GM12878 (cell line): ENCODE data around the gene ANKRD23. TPM values are rescaled to one million over a fixed set of nuclear protein-coding genes. Genes with fewer than 3 reads are reported as not detected.

Source experiments
- ATAC-seq: fragments of 200-7000 bp; cut with Tn5 transposase; 3 replicates; pipeline ENCODE4 v1.9.1; 2020; ENCODE audit warnings: mild to moderate bottlenecking, moderate library complexity
- BruUV-seq: library from RNA; stranded (reverse); fragments of 400-500 nt; replicated peaks from 2 replicates; lab custom pipeline; 2021; lab: Mats Ljungman, UMichigan
- CTCF ChIA-PET: fragments of 300-600 bp; sonication (Branson Sonifier 250); formaldehyde crosslinking; extraction: SDS; loops from one replicate; lab custom pipeline; 2021; ENCODE audit warnings: inconsistent platforms; lab: Yijun Ruan, JAX
- POLR2A ChIA-PET: fragments of 350-600 bp; formaldehyde crosslinking; extraction: SDS; loops from one replicate; lab custom pipeline; 2021; ENCODE audit warnings: inconsistent platforms; lab: Charles Lee
- RAD21 ChIA-PET: fragments of 300-600 bp; sonication (Branson Sonifier 250); formaldehyde crosslinking; loops from one replicate; lab custom pipeline; 2023; ENCODE audit warnings: antibody characterized with exemption; ENCODE audit not compliant: unreplicated experiment; lab: Charles Lee
- SMC1A ChIA-PET: fragments of 300-600 bp; sonication (Branson Sonifier 250); formaldehyde crosslinking; loops from one replicate; lab custom pipeline; 2023; ENCODE audit not compliant: unreplicated experiment, uncharacterized antibody; lab: Charles Lee
- DNase-seq: peaks from one replicate; pipeline ENCODE4 v3.0.0-alpha.2; 2011; ENCODE audit warnings: low read depth, low spot score
- FAIRE-seq: peaks from 3 replicates; lab custom pipeline; 2011; peaks lifted over from hg19 to GRCh38; lab: Jason Lieb, UNC
- H2AFZ ChIP-seq: 2 replicates; pipeline ENCODE4 v1.6.0; 2011; ENCODE audit warnings: low read depth, low read length, control low read depth; ENCODE audit not compliant: control insufficient read depth
- H3K27ac ChIP-seq: 2 replicates; pipeline ENCODE4 v1.5.1; 2011; ENCODE audit warnings: control low read depth; ENCODE audit not compliant: control insufficient read depth, insufficient read depth
- H3K27me3 ChIP-seq, 2 experiments: replicated peaks in 1 of 2; 2 replicates each; pipeline versions ENCODE4 v1.6.0 to v1.6.1; 2011; ENCODE audit warnings: low read length in 1 of 2; ENCODE audit not compliant: control insufficient read depth in 2 of 2, insufficient read depth in 2 of 2
- H3K36me3 ChIP-seq, 2 experiments: 2 replicates each; pipeline ENCODE4 v1.5.1; 2011; ENCODE audit warnings: low read length in 1 of 2; ENCODE audit not compliant: control insufficient read depth in 2 of 2, insufficient read depth in 2 of 2
- H3K4me1 ChIP-seq: 2 replicates; pipeline ENCODE4 v1.6.1; 2011; ENCODE audit warnings: mild to moderate bottlenecking, low read length, moderate library complexity, mixed read lengths; ENCODE audit not compliant: control insufficient read depth, insufficient read depth
- H3K4me2 ChIP-seq: 2 replicates; pipeline ENCODE4 v1.6.0; 2011; ENCODE audit warnings: control low read depth; ENCODE audit not compliant: control insufficient read depth, insufficient read depth
- H3K4me3 ChIP-seq: fragments of 200-600 bp; sonication (generic); 2 replicates; pipeline ENCODE4 v1.5.1; 2016
- H3K79me2 ChIP-seq: 2 replicates; pipeline ENCODE4 v1.6.0; 2011; ENCODE audit warnings: low read length; ENCODE audit not compliant: control insufficient read depth, insufficient read depth
- H3K9ac ChIP-seq: 2 replicates; pipeline ENCODE4 v1.8.0; 2011; ENCODE audit warnings: low read length, control low read depth, mixed read lengths; ENCODE audit not compliant: control insufficient read depth, insufficient read depth
- H3K9me3 ChIP-seq: replicated peaks from 3 replicates; pipeline ENCODE4 v1.5.1; 2011; ENCODE audit warnings: mild to moderate bottlenecking, low read length; ENCODE audit not compliant: control insufficient read depth, insufficient read depth
- H4K20me1 ChIP-seq: 2 replicates; pipeline ENCODE4 v1.6.0; 2011; ENCODE audit not compliant: control insufficient read depth, insufficient read depth
- ATF7 ChIP-seq: fragments of 450-650 bp; IDR thresholded peaks from 2 replicates; pipeline ENCODE4 v1.6.1; 2016; ENCODE audit warnings: low read depth, mild to moderate bottlenecking
- BMI1 ChIP-seq: fragments of 450-650 bp; IDR thresholded peaks from 2 replicates; pipeline ENCODE4 v1.6.1; 2016; ENCODE audit warnings: mild to moderate bottlenecking, moderate library complexity, borderline replicate concordance
- GABPA ChIP-seq: IDR thresholded peaks from 2 replicates; pipeline ENCODE4 v1.6.1; 2014; ENCODE audit warnings: antibody characterized with exemption, low read depth, mild to moderate bottlenecking, inconsistent platforms
- HCFC1 ChIP-seq: fragments of 150-350 bp; IDR thresholded peaks from 2 replicates; pipeline ENCODE4 v1.6.1; 2014; ENCODE audit warnings: low read length
- JUND ChIP-seq: IDR thresholded peaks from 2 replicates; pipeline ENCODE4 v1.6.1; 2012; ENCODE audit warnings: low read depth, mild to moderate bottlenecking, low read length, improper control_type of control experiment, moderate library complexity
- MEF2B ChIP-seq: fragments of 450-650 bp; IDR thresholded peaks from 2 replicates; pipeline ENCODE4 v1.6.1; 2018; ENCODE audit warnings: mild to moderate bottlenecking, moderate library complexity; ENCODE audit not compliant: partially characterized antibody, poor library complexity, severe bottlenecking
- NFIC ChIP-seq: IDR thresholded peaks from 2 replicates; pipeline ENCODE4 v1.6.1; 2012; ENCODE audit warnings: low read depth, mild to moderate bottlenecking, inconsistent platforms, low read length, moderate library complexity
- PAX5 ChIP-seq: IDR thresholded peaks from 2 replicates; pipeline ENCODE4 v1.6.1; 2011; ENCODE audit warnings: low read depth, low read length, borderline replicate concordance
- SMAD5 ChIP-seq: IDR thresholded peaks from 2 replicates; pipeline ENCODE4 v1.6.1; 2016; ENCODE audit warnings: antibody characterized with exemption, low read depth
- STAT1 ChIP-seq: fragments of 450-650 bp; conservative IDR thresholded peaks from 2 replicates; pipeline ENCODE4 v1.6.1; 2014; ENCODE audit warnings: antibody characterized with exemption, mild to moderate bottlenecking
- WGBS: methylation state at CpG from one replicate; pipeline ENCODE4 v1.1.6; 2016; ENCODE audit warnings: low lambda C conversion rate; ENCODE audit not compliant: insufficient replicate concordance, insufficient coverage; ENCODE audit errors: missing lambda C conversion rate; 5-methylcytosine and 5-hydroxymethylcytosine counted together
- in situ Hi-C: fragments of 300-500 bp; cut with MboI; formaldehyde crosslinking; loops from 9 replicates; pipeline ENCODE4 v1.14.3; 2018; ENCODE audit warnings: mixed read lengths
- intact Hi-C: fragments of 100-400 bp; cut with micrococcal nuclease; formaldehyde crosslinking; loops from one replicate; pipeline ENCODE4 v1.14.2; 2022; ENCODE audit not compliant: unreplicated experiment
- polyA plus RNA-seq, 11 experiments: library from polyadenylated mRNA; depleted of rRNA in 4 of 11; unstranded in 6 of 11; stranded (reverse) in 5 of 11; fragments of >200 nt; fragmentation: Nextera tagmentation in 4 of 11; fragmentation: Illumina TruSeq in 1 of 11; extraction: Ambion mirVana in 4 of 11; extraction: Trizol in 1 of 11; gene quantifications; 1 replicate in 1 of 11; 2 replicates in 10 of 11; pipeline versions ENCODE4 v1.2.1 to v1.2.3, GENCODE V29; 2011 to 2016; ENCODE audit warnings: inconsistent platforms in 2 of 11, missing spikeins in 2 of 11, low read depth in 1 of 11
- total RNA-seq, 4 experiments: library from RNA; depleted of rRNA in 3 of 4; stranded (reverse); fragments of >200 nt in 3 of 4; fragmentation: Illumina TruSeq in 1 of 4; extraction: Trizol in 1 of 4; gene quantifications; 2 replicates each; pipeline versions ENCODE4 v1.2.1 to v1.2.3, GENCODE V29; 2013 to 2021
- TF ChIP-seq, protein P1 (sequence below): IDR thresholded peaks from 2 replicates; pipeline ENCODE4 v1.6.1; 2011; ENCODE audit warnings: mild to moderate bottlenecking, low read depth, low read length, moderate library complexity; ENCODE audit not compliant: insufficient replicate concordance
- TF ChIP-seq, protein P2 (sequence below): IDR thresholded peaks from 2 replicates; pipeline ENCODE4 v1.6.1; 2011; ENCODE audit warnings: borderline replicate concordance, low read depth, mild to moderate bottlenecking, moderate library complexity, low read length; ENCODE audit not compliant: insufficient read depth, poor library complexity, severe bottlenecking
- TF ChIP-seq, protein P3 (sequence below): fragments of 450-650 bp; formaldehyde crosslinking; IDR thresholded peaks from 2 replicates; pipeline ENCODE4 v1.4.0; 2020; ENCODE audit warnings: mild to moderate bottlenecking, moderate library complexity

The ANKRD23 gene
- total and polyA plus RNA-seq, 10 of the 15 experiments (the other 5 are each of a cell fraction or from before 2014, with no cell fraction given): 0.34 to 5.3 (median 2.7) TPM

DNA sequence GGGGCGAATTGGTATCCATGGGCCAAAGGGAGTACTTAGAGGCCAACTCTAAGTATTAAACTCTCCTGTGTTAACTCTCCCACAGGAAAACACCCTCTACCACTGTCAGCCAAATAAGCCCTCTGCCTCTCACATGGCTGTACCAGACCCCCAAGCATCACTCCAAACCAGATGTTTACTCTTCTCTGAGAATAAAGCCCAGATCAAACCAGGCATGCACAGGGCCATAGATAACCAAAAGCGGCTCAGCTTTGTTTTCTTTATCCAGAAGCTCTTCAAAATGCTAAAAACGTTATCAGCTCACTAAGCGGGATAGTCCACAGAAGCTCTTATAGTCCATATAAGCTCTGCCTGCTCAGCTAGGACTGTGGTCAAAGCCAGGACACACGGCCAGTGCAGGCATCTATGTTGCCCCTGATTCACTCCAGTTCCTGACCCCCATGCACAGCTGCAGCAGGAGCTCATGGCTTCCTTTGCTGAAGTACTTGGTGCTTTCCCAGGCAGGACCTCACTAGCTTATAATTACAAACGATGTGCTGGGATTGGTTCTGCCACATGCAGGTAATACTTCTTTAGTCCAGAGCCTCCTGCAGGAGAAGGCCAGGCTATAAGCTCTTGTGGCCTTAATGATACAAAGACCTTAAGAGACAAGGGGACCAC, 47.0 kb upstream of the ANKRD23 start:
- Histone ChIP-seq H3K9me3 (no peaks in the 10 kb centered on the region), H3K27me3 (no peaks in the 10 kb centered on the region), H3K36me3 (no peaks in the 10 kb centered on the region), H3K4me2 (no peak overlapping the region), H3K4me1 (no peaks in the 10 kb centered on the region), H2AFZ (no peak overlapping the region), H3K9ac (no peak overlapping the region), H3K27ac (no peak overlapping the region), H4K20me1 (no peaks in the 10 kb centered on the region), H3K4me3 (no peak overlapping the region), H3K79me2 (no peaks in the 10 kb centered on the region)
- WGBS: 27% methylated on average over 6 of the region's 6 CpGs
- DNase-seq (no peak), ATAC-seq (no peak), FAIRE-seq (no peak)
- in situ Hi-C loops: no loop called here
- CTCF ChIA-PET: interaction anchor here (0.7 to 1.1 kb wide), 3 partner anchors 10 to 43 kb away, joined by 3 read pairs; no protein-coding TSS in a partner anchor
- RAD21 ChIA-PET: interaction anchor here (1.0 to 1.2 kb wide), 3 partner anchors 9 to 33 kb away, joined by 3 to 8 read pairs (median 4); partner anchors contain the start of gene ANKRD39
- no TSS peak for BruUV-seq
- SMC1A ChIA-PET: interaction anchor here (1.3 kb wide), 1 partner anchor 17 kb away, joined by 3 read pairs; no protein-coding TSS in a partner anchor
- intact Hi-C loops: no loop called here
- POLR2A ChIA-PET: interaction anchor here (0.7 kb wide), 1 partner anchor 16 kb away, joined by 3 read pairs; no protein-coding TSS in a partner anchor
- TF ChIP-seq PAX5: no peak
- TF ChIP-seq, protein P1, sequence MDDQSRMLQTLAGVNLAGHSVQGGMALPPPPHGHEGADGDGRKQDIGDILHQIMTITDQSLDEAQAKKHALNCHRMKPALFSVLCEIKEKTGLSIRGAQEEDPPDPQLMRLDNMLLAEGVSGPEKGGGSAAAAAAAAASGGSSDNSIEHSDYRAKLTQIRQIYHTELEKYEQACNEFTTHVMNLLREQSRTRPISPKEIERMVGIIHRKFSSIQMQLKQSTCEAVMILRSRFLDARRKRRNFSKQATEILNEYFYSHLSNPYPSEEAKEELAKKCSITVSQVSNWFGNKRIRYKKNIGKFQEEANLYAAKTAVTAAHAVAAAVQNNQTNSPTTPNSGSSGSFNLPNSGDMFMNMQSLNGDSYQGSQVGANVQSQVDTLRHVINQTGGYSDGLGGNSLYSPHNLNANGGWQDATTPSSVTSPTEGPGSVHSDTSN: no peak
- TF ChIP-seq JUND: no peak
- no peak for TF ChIP-seq BMI1
- TF ChIP-seq HCFC1: no peak
- TF ChIP-seq, protein P2, sequence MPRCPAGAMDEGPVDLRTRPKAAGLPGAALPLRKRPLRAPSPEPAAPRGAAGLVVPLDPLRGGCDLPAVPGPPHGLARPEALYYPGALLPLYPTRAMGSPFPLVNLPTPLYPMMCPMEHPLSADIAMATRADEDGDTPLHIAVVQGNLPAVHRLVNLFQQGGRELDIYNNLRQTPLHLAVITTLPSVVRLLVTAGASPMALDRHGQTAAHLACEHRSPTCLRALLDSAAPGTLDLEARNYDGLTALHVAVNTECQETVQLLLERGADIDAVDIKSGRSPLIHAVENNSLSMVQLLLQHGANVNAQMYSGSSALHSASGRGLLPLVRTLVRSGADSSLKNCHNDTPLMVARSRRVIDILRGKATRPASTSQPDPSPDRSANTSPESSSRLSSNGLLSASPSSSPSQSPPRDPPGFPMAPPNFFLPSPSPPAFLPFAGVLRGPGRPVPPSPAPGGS: no peak
- no peak for TF ChIP-seq MEF2B
- TF ChIP-seq NFIC: no peak
- no peak for TF ChIP-seq STAT1
- TF ChIP-seq SMAD5: no peak
- TF ChIP-seq, protein P3, sequence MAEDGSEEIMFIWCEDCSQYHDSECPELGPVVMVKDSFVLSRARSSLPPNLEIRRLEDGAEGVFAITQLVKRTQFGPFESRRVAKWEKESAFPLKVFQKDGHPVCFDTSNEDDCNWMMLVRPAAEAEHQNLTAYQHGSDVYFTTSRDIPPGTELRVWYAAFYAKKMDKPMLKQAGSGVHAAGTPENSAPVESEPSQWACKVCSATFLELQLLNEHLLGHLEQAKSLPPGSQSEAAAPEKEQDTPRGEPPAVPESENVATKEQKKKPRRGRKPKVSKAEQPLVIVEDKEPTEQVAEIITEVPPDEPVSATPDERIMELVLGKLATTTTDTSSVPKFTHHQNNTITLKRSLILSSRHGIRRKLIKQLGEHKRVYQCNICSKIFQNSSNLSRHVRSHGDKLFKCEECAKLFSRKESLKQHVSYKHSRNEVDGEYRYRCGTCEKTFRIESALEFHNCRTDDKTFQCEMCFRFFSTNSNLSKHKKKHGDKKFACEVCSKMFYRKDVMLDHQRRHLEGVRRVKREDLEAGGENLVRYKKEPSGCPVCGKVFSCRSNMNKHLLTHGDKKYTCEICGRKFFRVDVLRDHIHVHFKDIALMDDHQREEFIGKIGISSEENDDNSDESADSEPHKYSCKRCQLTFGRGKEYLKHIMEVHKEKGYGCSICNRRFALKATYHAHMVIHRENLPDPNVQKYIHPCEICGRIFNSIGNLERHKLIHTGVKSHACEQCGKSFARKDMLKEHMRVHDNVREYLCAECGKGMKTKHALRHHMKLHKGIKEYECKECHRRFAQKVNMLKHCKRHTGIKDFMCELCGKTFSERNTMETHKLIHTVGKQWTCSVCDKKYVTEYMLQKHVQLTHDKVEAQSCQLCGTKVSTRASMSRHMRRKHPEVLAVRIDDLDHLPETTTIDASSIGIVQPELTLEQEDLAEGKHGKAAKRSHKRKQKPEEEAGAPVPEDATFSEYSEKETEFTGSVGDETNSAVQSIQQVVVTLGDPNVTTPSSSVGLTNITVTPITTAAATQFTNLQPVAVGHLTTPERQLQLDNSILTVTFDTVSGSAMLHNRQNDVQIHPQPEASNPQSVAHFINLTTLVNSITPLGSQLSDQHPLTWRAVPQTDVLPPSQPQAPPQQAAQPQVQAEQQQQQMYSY (CRISPR knock-in tag): no peak
- no peak for TF ChIP-seq ATF7
- TF ChIP-seq GABPA: no peak
